AG09319 (cell line): Measurements from ENCODE around the gene TNFRSF4.

Experiments
- DNase-seq: peaks from one replicate; pipeline ENCODE4 v3.0.0-alpha.2; 2010; ENCODE audit warnings: low read depth; ENCODE audit errors: extremely low read depth
- CTCF ChIP-seq: IDR thresholded peaks from 2 replicates; pipeline ENCODE4 v1.5.1; 2011; ENCODE audit warnings: low read depth, mild to moderate bottlenecking, inconsistent platforms, low read length, moderate library complexity

Gene TNFRSF4

GRCh38 chr1:1207571-1207892, 6.4 kb downstream of the TNFRSF4 start:
- no peak for DNase-seq
- no peak for TF ChIP-seq CTCF

GRCh38 chr1:1206966-1207531, 6.9 kb downstream of the TNFRSF4 start:
- no peak for DNase-seq

GRCh38 chr1:1206376-1206965, 7.5 kb downstream of the TNFRSF4 start, which contains the start of gene TNFRSF18:
Gene TNFRSF18 (minus strand): TSS chr1:1206592. CDS start chr1:1206571, 21 bp downstream.
- TF ChIP-seq CTCF, result no peak
- no peak for DNase-seq

More at GRCh38 chr1:1206966-1207531, 6.9 kb downstream of the TNFRSF4 start:
- TF ChIP-seq CTCF, result no peak

- DNase-seq, result no peak
- TF ChIP-seq CTCF, result no peak
Measured at GRCh38 chr1:1205769-1206375, 8.1 kb downstream of the TNFRSF4 start.

GRCh38 chr1:1204998-1205768, 8.8 kb downstream of the TNFRSF4 start:
- TF ChIP-seq CTCF, result no peak
- DNase-seq, result no peak

GRCh38 chr1:1204425-1204920, 9.5 kb downstream of the TNFRSF4 start:
- DNase-seq, result no peak
- no peak for TF ChIP-seq CTCF
